NCI-H524 (cell line): ENCODE data around the gene PHETA2.

Source experiments
- DNase-seq, 2 experiments: peaks; one replicate each; lab custom pipeline; 2025; lab: John Stamatoyannopoulos, UW

PHETA2 gene

GRCh38 chr22:42074132-42074811, at the start of gene PHETA2:
PHETA2 (plus strand) TSS chr22:42074248; CDS start chr22:42077294, 3,046 bp downstream.
- DNase-seq = no peak

GRCh38 chr22:42025421-42025820, 48.6 kb upstream of the PHETA2 start:
- DNase-seq = no peak

DNA sequence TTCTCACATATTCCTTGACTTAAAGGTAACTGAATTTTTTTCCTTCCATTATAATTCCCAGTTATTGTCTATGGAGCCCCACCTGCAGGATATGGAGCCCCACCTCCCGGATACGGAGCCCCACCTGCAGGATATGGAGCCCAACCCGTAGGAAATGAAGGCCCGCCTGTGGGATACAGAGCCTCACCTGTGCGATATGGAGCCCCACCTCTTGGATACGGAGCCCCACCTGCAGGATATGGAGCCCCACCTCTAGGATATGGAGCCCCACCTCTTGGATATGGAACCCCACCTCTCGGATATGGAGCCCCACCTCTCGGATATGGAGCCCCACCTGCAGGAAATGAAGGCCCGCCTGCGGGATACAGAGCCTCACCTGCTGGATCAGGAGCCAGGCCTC, 47.3 kb upstream of the PHETA2 start:
- DNase-seq = no peak

- DNase-seq = no peak
These were observed 40.5 kb upstream of the PHETA2 start for GRCh38 chr22:42033263-42034181.

GRCh38 chr22:42035256-42035655, 38.8 kb upstream of the PHETA2 start:
- peak in 1 of 2 experiments; percentile 14 for DNase-seq

DNA sequence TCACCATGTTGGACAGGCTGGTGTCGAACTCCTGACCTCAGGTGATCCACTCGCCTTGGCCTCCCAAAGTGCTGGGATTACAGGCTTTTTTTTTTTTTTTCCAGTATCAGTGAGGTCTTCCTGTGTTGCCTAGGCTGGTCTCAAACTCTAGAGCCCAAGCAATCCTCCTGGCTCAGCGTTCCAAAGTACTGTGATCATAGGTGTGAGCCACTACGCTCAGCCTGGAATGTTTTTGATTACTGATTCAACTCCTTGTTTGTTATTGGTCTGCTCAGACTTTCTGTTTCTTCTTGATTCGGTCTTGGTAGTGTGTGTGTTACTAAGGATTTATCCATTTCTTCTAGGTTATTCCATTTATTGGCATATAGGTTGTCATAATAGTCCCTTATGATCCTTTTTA, 34.8 kb upstream of the PHETA2 start:
- no peak for DNase-seq

- no peak for DNase-seq
These were observed 32.3 kb upstream of the PHETA2 start for GRCh38 chr22:42041784-42042183.

GRCh38 chr22:42050641-42051180, 23.3 kb upstream of the PHETA2 start:
- no peak for DNase-seq

- DNase-seq = no peak
These were observed 21.3 kb upstream of the PHETA2 start for GRCh38 chr22:42052765-42053164.

- no peak for DNase-seq
These were observed 17.1 kb upstream of the PHETA2 start for GRCh38 chr22:42056757-42057511.

GRCh38 chr22:42060489-42060888, 13.6 kb upstream of the PHETA2 start:
- DNase-seq = no peak

- no peak for DNase-seq
These were observed 13.0 kb upstream of the PHETA2 start for GRCh38 chr22:42061041-42061440.

DNA sequence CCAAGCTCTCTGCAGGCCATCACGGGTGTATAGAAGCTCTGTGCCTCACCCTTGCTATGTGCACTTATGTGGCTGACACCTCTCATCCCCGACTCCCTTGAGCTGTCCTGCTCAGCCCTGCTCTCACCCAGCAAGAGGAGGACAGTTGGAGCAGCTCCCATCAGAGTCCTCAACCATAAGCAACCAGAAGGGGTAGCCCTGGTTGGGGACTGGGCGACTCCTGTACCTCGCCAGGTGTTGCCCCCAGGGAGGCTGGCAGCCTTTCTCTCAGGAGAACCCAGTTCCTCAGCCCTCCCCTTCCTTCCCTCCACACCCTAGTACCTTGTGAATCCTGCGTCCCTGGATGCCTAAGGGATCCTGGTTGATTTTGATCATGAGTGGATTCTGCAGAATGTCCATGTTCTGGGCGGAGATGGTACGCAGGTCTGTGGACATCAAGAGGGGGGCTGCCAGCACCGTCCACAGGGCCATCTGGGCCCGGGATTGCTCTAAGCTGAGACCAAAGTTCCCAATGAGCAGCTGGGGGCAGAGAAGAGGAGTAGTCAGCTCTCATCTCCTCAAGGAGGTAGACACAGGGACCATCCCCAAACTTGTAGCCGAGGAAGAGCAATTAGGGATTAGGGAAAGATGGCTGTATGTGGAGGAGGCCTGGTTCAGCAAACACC, 11.4 kb upstream of the PHETA2 start:
- DNase-seq = no peak

DNA sequence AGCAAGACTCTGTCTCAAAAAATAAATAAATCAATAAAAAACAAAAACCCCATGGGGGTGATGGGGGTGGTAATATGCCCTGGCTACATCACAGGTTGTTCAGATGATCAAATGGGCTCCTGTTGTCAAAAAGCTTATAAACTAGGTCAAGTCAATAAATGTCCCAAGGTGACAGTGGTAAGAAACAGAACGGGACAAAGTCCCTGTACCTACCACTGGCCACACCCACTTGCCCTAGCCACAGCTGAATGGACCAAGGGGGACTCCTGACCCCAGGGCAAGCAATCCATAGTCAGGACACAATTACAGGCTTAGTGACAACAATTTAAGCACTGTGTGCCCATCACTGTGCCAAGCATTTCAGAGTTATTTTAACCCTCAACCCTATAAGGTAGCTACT, 9.4 kb upstream of the PHETA2 start:
- DNase-seq = no peak

DNA sequence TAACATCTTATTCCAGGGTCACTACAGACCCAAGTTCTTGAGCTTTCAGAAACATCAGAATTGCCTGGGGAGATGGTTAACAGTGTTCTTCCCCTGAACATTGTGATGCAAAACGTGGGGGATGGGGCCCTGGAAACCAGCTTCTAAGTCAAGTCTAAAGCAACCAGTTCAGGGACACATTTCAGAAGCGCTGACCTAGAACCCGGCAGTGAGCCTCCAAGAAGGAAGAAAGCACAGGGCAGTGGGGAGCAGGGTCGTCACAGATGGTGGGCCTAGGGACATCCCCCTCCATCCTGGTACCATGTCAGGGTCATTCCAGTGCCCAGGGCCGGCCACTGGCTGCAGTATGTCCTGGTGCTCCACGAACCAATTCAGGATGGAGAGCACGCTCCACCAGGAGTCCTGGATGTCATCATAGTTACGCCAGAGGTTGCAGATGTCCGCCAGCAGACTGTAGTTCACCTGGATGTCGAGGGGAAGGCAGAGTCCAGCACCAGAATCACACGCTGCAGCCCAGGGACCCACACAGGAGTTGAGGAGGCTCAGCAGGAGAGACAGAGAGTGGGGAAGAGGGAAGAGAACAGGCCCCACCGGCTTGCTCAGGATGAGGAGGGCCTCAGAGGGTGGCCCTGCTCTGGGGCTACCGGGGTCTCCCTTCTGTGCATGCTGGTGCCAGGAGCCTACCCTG, 8.5 kb upstream of the PHETA2 start:
- DNase-seq = no peak

DNA sequence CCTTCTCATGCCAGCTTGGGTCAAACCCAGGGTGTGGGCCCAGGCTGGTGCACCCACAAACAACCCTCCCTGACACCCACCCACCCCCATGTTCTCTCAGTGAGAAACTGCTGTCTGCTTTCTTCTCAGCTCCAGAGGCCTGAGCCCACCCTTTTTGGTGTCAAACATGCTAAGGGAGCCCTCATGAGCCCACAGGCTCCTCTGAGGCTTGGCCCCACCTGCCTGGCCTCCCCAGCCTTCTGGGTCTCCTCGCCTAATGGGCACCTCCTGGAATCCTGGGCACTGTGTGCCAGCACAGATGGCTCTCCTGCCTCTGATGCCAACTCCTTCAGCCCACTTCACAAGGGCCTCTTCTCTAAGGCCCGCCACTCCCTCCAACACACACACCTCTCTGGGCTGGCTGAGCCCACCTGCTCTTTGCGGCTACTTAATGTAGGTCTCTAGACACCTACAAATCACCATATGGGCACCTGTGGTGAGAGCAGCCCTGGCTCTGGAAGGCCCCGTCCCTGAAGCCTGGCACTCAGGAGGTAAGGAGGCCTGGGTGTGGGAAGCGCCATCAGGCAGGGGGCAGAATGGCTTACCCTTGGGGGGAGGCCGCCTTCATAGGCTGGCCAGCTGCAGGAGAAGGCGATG, 7.8 kb upstream of the PHETA2 start:
- DNase-seq = no peak

DNA sequence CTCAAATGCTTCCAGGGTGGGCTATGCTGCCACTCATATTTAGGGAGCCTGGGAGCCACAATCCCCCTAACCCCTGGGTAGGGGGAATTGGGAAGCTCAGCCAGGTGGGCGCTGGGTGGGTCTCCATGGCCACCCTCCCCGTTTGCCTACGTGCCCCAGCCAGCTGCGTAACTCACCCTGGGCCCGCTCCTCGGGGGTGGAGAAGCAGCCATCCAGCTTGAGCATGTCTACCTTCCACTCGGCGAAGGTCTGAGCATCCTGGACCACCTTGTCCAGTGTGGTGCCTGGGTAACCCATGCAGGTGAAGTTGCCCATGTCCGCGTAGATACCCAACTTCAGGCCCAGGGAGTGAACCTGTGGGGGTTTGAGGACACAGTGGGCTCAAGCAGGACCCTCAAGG, 7.1 kb upstream of the PHETA2 start:
- DNase-seq = no peak

GRCh38 chr22:42067671-42068251, 6.3 kb upstream of the PHETA2 start:
- DNase-seq = no peak

DNA sequence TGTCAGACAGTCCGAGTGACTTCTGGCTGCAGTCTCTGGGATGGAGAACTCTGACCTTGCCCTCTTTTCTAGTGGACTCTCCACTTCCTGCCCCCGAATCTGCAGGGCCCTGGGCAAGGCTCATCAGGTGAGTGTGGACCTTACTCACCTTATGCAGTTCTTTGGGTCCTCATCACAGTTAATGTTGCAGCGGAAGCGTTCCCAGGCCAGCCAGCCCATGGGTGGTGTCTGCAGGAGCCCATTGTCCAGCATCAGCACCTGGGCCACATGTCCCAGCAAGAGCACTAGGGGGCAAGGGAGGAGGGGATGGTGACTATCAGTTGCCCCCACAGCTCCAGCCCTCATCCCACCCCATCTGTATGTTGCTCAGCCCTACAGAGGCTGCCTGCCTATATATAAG, 5.8 kb upstream of the PHETA2 start:
- no peak for DNase-seq

GRCh38 chr22:42069801-42070516, 4.1 kb upstream of the PHETA2 start:
- DNase-seq = no peak
